Activated CD8-positive, alpha-beta memory T cell treated with anti-CD3 and anti-CD28 coated beads, Interleukin-2, amount 50 U/mL, for 1 hour (primary cell): Measurements from ENCODE around the gene PCSK6.
"Not testable (repeated sequence)": the region's sequence is repeated elsewhere in the genome, so short reads cannot be mapped to it uniquely, and the experiment has no call there.

Source experiments
- DNase-seq: peaks from one replicate; pipeline ENCODE4 v3.0.0-alpha.2; 2020; ENCODE audit errors: extremely low read depth

PCSK6 gene

GRCh38 chr15:101431301-101431700, 58.2 kb downstream of the PCSK6 start:
- DNase-seq, result no peak

GRCh38 chr15:101429646-101430045, 59.9 kb downstream of the PCSK6 start:
- DNase-seq, result no peak

GRCh38 chr15:101429191-101429590, 60.3 kb downstream of the PCSK6 start:
- DNase-seq, result no peak

GRCh38 chr15:101428758-101429157, 60.7 kb downstream of the PCSK6 start:
- DNase-seq, result no peak

- no peak for DNase-seq
These were observed 61.7 kb downstream of the PCSK6 start for GRCh38 chr15:101427606-101428487.

- DNase-seq, result no peak
These were observed 62.7 kb downstream of the PCSK6 start for GRCh38 chr15:101426761-101427333.

- DNase-seq, result no peak
These were observed 63.6 kb downstream of the PCSK6 start for GRCh38 chr15:101425787-101426365.

- no peak for DNase-seq
These were observed 64.5 kb downstream of the PCSK6 start for GRCh38 chr15:101424984-101425383.

GRCh38 chr15:101420232-101420631, 69.3 kb downstream of the PCSK6 start:
- no peak for DNase-seq

- DNase-seq, result not testable (repeated sequence)
These were observed 73.0 kb downstream of the PCSK6 start for GRCh38 chr15:101416475-101416874.

GRCh38 chr15:101413239-101413638, 76.3 kb downstream of the PCSK6 start:
- no peak for DNase-seq

- DNase-seq, result no peak
These were observed 77.9 kb downstream of the PCSK6 start for GRCh38 chr15:101411581-101411980.

- DNase-seq, result no peak
These were observed 78.4 kb downstream of the PCSK6 start for GRCh38 chr15:101411085-101411484.

- no peak for DNase-seq
These were observed 78.9 kb downstream of the PCSK6 start for GRCh38 chr15:101410612-101411011.

GRCh38 chr15:101409621-101410020, 79.9 kb downstream of the PCSK6 start:
- no peak for DNase-seq

GRCh38 chr15:101407966-101408775, 81.3 kb downstream of the PCSK6 start:
- no peak for DNase-seq

GRCh38 chr15:101407439-101407838, 82.1 kb downstream of the PCSK6 start:
- DNase-seq, result no peak

- no peak for DNase-seq
These were observed 82.8 kb downstream of the PCSK6 start for GRCh38 chr15:101406526-101407195.

GRCh38 chr15:101406036-101406435, 83.5 kb downstream of the PCSK6 start:
- no peak for DNase-seq

GRCh38 chr15:101404245-101404644, 85.3 kb downstream of the PCSK6 start:
- no peak for DNase-seq

GRCh38 chr15:101402883-101403282, 86.6 kb downstream of the PCSK6 start:
- DNase-seq, result not testable (repeated sequence)

- DNase-seq, result no peak
These were observed 88.2 kb downstream of the PCSK6 start for GRCh38 chr15:101401286-101401685.
